ENCODE data around the gene SLAMF9.

- no peak for TF ChIP-seq CTCF (IDR thresholded peaks at IDR 0.05; ENCODE audit: extremely low read depth in 1 of 2, insufficient read depth in 1 of 2, low read depth in 1 of 2, low read length in 2 of 2)
- no peak for TF ChIP-seq JUN (IDR thresholded peaks at IDR 0.05; ENCODE audit: borderline replicate concordance, insufficient read depth, insufficient read length, low read depth)
- TF ChIP-seq MAX (IDR thresholded peaks at IDR 0.05; ENCODE audit: insufficient read depth, insufficient read length), result no peak
- TF ChIP-seq POLR2AphosphoS5 (IDR thresholded peaks at IDR 0.05; ENCODE audit: insufficient read depth, low read depth, low read length), result no peak
- no peak for TF ChIP-seq EZH2 (IDR thresholded peaks at IDR 0.05; ENCODE audit: borderline replicate concordance, low read depth, low read length, severe bottlenecking)
- TF ChIP-seq POLR2A (IDR thresholded peaks at IDR 0.05; ENCODE audit: low read depth, low read length), result no peak
- no peak for TF ChIP-seq GATA2 (IDR thresholded peaks at IDR 0.05; ENCODE audit: insufficient read depth, insufficient read length, low read depth, low read length)
- no peak for TF ChIP-seq FOS (IDR thresholded peaks at IDR 0.05; ENCODE audit: borderline replicate concordance, insufficient read depth, low read length)
Measured at GRCh38 chr1:159972443-159973205, 18.6 kb upstream of the SLAMF9 start.

Measured in endothelial cell of umbilical vein (primary cell).